Stimulated activated CD8-positive, alpha-beta memory T cell treated with anti-CD3 and anti-CD28 coated beads, Interleukin-4, amount 100 ng/mL, for 24 hours (primary cell): ENCODE data around the gene STRA8.

Source experiments
- DNase-seq: peaks from one replicate; pipeline ENCODE4 v3.0.0-alpha.2; 2020; ENCODE audit warnings: low read depth

Gene STRA8

DNA sequence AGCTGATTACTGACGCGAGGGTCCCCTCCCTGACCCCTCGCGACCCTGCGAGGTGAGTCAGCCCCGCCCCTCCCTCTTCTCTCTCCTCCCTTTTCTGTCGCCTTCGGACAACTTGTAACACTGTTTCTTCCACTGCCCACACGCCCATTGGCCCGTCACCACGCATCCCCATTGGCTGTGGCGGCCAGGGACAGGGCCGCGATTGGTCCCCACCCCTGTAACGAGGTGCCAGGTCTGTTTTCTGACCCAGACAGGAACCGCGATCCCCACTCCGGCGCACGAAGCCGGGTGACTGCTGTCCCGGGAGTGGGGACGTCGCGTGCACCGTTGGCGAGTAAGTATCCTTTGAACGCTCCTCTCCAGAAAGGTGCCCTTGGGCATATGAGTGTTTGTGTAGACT, at the start of gene STRA8:
STRA8 (plus strand) TSS at position 269 of the 400 bp plus-strand sequence. CDS start 6,687 bp downstream, outside the sequence.
- DNase-seq, result no peak

DNA sequence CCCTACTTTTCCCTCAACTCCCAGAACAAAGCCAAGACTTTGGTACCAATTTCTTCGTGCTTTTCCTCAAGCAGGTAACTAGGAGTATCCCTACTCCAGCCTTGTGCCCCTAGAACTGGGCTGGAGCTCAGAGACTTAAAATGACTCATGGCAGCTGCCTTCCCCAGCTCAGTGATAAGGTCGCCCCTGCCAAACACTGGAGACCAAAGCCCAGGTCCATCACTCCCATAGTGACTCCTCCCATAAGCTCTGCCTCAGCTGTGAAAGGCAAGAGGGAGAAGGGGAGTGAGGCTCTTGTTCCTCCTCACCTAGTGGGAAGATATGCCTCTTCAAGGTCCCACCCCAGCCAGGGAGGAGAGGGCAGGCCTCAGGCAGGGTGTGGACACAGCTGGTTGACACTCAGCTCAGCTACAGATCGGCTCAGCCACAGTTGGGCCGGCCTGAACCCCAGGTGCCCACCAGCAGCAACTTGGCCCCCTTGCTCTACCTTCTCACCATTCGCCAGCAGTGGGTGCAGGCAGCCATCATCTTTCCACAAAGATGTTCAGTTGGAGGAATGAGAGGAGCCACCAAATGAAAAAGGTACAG, 49.3 kb upstream of the STRA8 start:
- no peak for DNase-seq

GRCh38 chr7:135185471-135186260, 48.0 kb upstream of the STRA8 start:
- DNase-seq, result no peak

DNA sequence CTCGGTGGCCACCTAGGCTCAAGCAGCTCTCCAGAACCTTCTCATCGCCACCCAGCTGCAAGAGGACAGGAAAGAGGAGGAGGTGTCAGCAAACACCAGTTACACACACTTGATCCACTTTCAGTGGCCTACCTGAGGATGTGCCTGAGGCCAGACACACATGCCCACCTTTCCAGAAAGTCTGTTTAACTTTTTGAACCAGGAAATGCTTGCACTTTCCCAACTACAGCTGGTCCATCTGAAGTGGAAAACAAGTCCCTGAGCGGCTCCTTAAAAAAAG, 47.4 kb upstream of the STRA8 start:
- no peak for DNase-seq

- no peak for DNase-seq
These were observed 46.8 kb upstream of the STRA8 start for GRCh38 chr7:135186841-135187253.

DNA sequence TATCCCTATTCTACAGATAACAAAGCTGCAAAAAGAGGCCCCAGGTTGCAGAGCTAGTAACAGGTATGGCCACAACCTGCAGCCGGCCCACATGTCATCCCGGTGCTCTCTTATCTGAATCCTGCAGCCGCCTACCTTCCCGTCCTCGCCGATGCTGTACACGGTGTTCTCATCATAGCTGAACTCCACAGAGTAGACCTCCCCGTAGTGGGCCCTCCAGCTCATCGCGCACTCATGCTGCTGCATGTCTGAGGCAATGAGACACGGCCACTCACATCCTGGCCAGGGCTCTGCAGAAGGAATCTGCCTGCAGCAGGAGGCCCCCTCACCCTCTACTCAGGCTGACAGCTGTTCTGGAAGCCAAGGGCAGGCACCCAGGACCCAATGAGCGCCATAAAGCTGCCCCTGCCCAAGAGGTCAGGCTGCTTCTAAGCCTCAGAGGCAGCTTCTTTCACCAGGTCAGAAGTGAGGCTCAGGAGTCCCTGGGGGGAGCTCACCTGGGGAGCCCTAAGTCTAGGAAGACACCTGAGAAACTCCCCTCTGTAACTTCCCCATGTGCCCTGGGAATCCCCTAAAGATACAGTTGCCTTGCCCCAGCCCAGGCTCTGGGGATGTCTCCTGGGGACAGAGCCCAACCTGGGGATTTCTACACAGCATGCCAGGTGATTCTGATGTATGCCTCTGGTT, 45.2 kb upstream of the STRA8 start:
- no peak for DNase-seq

GRCh38 chr7:135189221-135189662, 44.4 kb upstream of the STRA8 start:
- no peak for DNase-seq

GRCh38 chr7:135189961-135190360, 43.7 kb upstream of the STRA8 start:
- no peak for DNase-seq

DNA sequence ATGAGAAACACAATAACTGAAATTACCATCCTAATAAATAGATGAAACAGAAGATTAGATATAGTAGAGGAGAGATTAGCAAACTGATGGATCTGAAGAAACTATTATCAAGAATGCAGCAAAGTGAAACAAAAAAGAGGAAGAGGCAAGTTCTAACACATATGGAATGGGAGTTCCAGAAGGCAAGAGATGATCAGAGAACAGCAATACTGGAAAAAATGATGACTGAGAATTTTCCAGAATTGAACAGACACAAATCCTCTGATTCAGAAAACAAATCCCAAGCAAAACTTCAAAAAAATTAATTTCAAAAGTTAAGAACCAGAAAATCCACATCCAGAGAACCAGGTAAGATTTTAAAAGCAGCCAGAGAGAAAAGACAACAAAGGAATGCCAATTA, 42.9 kb upstream of the STRA8 start:
- no peak for DNase-seq

DNA sequence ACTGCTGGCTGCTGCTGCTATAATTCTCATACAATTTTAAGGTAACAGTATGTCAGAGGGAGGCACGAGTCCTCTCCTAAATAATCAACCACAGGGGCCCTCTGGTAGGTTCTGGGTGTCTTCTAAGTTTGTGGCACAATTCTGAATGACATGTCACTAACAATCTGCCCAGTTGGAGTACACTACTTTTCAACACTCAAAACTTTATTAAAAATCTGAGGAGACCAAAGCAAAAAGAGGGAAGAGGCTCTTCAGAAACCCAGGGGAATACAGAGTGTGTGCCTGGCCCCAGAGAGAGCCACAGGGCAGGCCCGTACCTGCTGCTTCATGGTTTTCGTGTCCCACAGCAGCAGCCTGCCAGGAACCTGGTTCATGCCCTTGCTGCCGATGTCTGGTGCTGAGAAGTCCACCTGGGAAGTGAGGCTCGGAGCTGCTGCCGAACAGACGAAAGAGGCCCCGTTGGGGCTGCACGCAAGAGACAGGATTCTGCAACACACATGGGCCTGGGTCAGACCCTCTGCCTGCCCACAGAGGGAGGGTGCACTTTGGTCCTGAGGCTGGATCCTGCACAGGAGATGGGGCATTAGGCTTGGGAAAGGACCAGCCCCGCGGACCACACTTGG, 40.6 kb upstream of the STRA8 start:
- no peak for DNase-seq

DNA sequence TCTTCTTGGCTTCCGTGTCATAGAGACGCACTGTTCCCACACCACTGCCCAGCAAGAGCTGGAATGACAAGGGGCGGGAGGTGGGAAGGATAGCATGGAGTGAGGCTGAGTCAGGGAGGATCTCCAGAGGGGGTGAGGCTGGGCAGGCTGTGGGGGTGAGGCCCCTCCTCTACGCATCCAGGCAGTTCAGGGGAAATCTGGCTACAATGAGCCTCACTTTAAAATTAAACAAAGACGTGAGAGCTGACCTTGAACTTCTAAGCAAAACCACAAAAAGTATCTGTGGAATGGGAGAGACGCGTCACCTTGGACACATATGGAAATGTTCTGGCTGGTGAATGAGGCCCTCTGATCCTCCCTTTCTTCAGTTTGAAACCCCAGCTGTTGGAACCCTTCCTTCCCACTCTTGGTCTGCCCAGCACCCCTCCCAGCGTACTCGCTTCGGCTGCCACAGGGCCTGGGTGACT, 40.0 kb upstream of the STRA8 start:
- no peak for DNase-seq

GRCh38 chr7:135194494-135195095, 39.0 kb upstream of the STRA8 start:
- DNase-seq, result no peak

DNA sequence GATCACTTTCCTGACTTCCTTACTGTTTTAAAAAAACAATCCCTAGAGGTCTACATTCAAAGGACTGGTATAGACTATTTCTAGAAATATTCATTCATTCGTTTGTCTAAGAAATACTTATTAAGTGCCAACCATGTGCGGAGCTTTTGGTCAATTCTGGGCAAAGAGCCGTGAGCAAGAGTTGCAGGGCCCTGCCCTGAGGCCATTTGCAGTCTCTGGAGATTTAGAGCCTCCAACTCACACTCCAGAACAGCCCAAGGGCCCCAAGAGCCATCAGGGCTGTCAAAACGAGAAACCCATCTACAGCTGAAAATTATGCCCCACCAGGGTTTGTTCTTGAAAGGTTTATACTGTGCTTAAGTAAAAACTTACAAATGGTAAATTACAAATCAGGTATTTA, 38.5 kb upstream of the STRA8 start:
- DNase-seq, result no peak

DNA sequence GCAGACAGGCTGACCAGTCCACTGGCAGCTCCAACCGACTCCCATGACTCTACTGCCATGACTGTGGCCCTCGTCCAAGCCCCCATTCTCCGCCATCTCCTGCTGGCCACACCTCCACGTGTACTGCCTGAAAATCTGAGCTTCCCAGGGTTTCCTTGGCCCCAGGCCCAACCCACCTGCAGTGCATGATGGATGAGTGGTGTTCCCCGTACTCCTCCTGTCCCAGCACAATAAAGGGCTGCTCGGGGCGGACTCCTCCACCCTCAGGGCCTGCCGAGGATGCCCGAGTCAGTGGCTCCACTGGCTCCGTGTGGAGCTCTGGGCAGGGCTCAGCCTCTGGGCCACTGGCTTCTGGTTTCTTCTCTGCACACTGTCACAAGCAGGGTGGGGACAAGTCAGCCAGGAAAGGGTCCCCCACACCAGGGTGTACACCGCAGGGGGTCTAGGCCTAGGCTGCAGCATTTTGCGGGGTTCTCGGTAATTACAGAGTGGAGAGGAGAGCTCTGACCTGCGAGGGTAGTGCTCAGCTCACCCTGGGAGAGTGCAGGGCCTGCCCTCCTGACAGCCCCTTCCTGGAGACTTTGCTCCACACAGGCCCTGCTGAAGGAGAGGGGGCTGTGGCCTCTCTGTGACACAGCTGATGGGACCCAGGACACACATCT, 37.5 kb upstream of the STRA8 start:
- no peak for DNase-seq

- no peak for DNase-seq
These were observed 36.3 kb upstream of the STRA8 start for GRCh38 chr7:135197343-135197742.

DNA sequence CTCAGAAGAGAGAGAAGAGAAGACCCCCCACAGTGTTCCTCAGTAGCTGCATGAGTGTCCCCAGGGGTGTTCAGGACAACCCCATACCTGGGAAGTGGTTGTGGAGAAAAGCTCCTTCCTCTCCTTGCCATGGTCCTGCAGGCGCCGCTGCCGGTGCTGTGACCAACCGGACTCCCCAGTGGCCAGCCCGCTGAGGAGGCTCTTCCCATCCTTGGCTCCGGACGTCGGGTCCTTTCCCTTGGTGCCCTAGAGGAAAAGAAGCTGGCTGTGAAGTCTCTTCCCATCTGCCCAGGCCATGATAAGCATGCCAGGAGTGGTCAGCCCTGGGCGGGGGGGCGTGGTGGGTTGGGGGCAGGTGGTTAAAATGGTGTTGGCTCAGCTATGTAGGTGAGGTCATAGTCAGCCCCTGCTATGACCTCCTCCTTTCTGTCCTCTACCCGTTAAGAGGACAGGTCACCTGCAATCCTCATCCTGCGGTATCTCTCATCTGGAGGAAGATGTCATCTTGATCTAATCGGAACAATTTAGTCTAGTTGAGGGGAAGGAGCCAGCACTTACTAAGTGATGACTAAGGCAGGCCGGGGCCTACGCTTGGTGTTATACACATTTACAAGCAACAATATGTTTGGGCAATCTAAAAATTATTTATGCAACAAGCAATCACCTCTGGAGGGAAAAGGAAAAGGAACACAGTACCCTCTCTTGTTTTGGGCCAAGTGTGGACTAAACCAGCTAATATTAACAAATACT, 35.6 kb upstream of the STRA8 start:
- no peak for DNase-seq

DNA sequence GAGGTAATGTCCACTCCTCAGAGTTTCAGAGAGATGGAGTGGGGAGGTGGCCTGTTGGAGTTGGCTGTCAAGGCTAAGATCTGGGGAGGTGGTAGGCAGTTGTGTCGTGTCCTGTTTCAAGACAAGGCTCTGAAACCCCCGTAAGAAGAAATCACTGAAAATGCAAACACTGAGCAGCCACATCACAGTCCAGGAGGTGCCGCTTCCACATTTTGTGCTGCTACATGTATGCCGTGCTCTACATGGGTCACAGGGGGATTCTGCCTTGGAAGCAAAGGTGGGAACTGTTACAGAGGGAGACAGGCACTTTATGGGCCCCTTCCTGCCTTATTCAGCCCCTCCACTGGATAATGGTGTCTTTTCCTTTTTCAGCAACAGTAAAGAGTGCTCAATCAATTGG, 34.2 kb upstream of the STRA8 start:
- no peak for DNase-seq

DNA sequence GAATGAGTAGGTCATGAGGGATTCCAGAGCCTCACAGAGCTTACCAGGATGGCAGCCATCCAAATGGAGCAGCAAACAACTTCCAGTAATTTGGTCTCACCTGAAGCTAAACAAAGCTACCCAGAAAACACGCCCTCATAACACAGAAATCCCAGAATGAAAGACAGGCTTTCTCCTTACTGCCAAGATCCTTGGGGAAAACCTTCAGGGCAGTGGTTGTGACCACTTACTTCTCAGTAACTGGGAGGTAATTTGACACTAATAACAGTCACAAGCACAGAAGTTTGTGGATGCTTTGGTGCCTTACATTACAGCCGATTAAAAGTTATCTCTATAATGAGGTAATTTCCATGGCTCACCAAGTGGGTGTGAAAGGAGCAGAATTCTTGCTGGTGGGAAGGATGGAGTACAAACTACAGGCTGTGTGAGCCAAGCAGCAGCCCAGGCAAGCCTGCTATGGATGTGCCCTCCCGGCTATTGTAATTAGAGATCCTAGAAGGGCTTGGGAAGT, 32.8 kb upstream of the STRA8 start:
- DNase-seq, result no peak

DNA sequence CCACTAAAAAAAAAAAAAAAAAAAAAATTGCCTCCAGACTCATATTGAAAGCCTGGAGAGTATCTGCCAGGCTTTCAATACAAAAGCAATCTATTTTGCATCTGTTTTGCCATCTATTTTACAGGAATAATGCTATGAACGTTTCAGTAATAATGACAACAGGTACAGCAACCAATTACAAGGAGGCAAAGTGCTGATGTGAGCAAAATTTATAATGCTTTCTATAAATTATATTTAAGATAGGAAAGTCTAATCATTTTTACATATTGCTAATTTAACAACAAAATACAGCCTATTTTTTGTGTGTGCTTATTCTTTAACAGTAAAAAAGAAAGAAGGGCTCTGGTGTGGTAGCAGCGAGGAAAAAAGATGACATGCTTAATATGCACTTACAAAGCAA, 32.3 kb upstream of the STRA8 start:
- no peak for DNase-seq

GRCh38 chr7:135204341-135204749, 29.3 kb upstream of the STRA8 start:
- DNase-seq, result no peak

- DNase-seq, result no peak
These were observed 28.8 kb upstream of the STRA8 start for GRCh38 chr7:135204876-135205275.
